Suppressor macrophage (primary cell): ENCODE results near the gene EHMT2.
A peak's percentile ranks its signal among the peaks of the same experiment; 100 is the strongest.

Source experiments
- DNase-seq, 4 experiments: peaks; one replicate each; pipeline ENCODE4 v3.0.0-alpha.2; 2020 to 2022

The EHMT2 gene

DNA sequence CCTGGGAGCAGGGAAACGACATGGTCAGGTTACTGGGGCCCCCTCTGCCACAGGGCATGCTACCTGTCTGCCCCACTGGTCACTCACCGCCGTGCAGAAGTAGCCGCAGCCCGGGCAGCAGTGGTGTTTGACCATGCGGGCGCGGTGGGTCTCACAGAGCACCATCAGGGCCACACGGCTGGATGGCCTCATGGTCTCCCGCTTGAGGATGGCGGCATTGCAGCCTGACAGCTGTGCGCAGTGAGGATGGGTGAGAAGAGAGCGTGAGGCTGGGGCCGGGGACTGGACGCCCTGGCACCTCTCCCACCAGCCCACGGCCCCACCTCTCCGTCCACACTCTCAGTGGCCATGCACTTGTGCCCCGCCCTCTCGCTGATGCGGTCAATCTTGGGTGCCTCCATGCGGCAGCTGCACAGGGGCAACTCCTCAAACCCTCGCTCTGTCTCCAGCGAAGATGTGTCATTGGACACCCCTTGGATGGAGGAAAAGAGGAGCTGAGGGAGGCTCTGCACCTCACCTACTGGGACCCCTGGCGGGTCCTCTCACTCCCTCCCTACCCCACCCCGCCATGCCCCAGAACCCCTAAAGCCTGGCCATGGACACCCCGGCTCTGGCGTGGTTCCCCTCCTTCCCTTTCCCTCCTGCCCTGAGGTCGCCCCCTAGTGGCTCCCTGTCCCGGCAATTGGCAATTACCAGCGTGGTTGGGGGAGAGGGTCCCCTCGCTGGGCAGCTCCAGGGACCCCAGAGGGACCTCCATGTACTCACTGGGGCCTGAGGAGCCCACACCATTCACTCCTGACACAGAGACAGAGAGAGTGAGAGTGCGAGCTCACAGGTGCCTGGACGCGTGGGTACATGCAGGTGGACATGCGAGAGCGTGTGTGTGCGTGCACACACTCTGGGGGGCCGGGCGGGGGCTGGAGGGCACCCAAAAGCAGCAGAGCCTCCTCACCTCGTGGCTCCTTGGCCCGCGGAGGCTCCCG is 8.9 kb downstream of the EHMT2 start:
- peak; percentile 33 to 83 (median 53) for DNase-seq

DNA sequence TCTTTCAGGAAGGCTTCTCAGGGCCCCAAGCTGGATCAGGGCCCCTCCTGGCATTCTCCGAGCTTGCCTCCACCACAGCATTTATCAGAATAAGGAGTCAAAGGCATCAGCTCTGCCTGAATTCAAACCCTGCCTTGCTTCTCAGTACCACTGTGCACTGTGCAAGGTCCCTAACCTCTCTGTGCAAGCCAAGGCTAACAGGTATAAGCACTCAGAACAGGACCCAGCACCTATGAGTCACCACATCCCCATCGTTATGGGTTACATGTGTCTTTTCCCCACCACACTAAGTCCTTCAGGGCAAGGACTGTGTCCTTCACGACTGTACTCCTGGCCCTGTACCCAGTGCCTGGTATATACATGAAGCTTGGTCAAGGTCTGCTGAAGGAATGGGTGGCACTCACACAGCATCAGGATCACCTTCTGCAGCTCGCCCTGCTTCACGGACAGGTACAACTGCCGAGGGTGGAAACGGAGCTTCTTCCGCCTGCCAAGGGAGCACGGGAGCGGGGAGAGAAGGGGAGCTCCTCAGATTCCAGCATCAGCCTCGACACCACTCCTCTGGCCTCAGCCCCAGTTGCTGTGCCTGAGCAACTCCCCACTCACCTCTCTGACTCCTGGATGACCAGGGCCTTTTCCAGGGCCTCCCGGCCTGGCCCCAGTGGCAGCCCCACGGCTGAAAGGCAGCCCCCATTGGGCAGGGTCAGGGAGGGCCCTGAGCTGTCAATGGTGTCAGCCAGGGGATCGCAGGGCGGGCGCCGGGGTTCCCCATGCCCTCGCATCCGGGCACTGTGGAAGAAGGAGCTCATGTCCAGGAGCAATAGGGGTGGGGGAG is 10.1 kb downstream of the EHMT2 start:
- DNase-seq = no peak

DNA sequence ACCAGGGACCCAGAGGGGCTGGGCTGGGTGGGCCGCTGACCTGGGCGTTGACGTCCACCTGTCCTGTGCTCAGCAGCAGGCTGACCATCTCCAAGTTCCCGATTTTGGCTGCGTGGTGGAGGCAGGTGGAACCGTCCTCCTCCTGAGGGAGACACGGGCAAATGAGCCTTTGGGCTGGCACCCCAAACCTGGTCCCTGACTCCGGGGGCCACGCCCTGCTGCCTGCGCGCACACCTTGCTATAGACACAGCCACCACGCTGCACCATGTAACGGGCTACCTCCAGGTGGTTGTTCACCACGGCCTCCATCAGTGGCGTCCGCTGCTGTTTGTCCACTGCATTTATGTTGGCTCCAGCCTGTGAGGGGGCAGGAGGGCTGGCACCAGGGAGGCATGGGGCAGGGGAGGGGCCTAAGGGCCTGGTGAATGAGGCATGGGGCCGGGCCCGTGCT is 10.9 kb downstream of the EHMT2 start:
- DNase-seq = no peak

DNA sequence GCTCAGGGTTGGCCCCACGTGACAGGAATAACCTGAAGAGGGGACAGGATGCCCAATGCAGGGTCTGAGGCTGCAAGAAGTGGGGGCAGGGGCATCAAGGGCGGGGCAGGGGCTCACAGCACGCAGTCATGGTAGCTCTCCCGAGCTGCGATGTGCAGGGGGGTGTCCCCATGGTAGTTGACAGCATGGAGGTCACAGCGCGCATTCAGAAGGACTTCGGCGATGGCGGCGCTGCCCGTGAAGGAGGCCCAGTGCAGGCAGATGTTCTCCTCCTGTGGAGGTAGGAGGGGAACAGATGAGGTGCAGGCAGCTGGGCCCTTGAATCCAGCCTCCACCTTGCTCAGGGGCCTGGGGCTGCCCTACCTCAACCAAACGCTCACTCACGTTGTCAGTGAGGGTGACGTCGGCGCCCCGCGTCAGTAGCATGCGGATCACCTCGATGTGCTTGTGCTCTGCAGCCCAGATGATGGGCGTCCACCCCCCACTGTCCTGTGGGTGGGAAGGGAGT is 12.9 kb downstream of the EHMT2 start:
- DNase-seq = no peak

DNA sequence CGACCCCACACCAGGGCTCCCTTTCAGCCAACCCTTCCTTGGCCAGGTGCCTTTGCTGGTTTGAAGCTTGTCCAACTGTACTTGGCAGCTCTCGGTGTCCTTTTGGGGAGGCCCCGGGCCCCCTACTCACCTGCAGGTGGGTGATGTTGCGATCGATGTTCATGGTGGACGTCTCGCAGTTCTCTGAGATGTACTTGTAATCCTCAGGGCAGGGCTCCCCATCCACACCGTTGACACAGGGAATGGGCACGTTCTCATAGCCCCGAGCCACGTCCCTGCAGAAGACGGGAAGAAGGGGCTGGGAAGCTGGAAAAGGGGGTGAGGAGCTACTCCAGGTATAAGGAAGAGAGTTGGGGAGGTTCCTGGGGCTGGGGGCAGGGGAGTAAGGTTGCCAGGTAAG is 13.8 kb downstream of the EHMT2 start:
- DNase-seq = no peak

DNA sequence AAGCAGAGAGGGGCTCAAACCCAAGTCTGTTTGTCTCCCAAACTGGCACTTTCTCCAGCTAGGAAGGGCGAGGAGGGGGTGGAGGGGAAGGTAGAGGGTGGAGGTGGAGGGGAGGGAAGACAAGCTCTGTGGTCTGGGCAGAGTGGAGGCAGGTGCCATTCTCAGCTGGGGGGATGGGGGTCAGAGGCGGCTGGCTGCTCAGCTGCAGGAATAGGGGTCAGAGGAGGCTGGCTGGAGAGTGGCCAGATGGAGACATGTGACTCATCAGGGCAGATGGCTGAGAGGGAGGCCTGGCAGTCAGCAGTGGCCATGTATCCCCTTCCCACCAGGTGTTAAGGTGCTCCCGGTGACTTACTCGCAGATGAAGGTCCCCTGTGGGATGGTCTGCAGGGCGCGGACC is 15.2 kb downstream of the EHMT2 start:
- no peak for DNase-seq

DNA sequence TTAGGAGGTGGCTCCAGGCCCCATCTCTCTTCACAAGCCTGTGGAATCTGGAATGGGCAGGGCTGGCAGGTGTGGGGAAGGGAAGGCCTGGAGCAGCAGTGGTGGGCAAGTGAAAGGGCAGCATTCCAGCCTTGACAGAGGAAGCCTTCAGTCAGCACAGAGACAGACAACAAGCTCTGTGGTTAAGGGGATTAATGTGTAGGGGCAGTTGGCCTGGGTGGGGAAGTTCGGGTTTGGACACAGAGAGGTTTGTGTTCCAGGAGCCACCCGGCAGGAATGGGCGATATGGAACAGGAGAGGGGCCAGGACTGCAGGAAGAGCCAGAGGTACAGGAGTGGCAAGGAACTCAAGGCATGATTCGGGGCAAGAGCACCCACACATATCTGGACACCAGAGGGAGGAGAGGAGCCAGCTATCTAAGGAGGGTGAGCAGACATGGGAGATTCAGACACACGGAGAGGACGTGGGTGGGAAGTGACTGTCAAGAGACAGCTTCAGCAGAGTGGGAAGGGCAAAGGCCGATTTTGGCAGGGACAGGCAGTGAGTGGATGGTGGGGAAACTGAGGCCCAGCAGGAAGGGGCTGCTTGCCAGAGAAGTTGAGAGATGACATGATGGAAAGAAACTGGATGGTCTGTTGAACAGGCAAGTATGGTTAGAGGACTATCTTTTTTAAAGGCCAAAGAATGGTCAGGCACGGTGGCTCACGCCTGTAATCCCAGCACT is 16.2 kb downstream of the EHMT2 start:
- DNase-seq = no peak

DNA sequence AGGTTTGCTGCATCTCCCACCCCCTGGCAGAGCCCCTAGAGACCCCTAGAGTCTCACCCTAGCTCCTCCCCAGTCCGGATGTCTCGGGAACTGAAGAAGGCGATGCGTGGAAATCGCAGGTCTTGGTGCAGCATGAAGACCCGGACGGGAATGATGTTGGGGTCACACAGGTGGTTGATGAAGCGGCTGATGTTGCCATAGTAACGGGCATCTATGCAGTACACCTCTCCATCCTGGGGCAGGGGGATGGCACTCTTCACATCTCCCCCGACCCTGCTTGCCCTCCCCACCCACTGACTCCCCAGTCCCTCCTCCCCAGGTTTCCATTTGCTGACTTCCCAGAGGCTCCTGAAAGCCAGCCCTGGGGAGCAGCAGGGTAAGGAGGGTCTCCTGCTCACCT is 16.9 kb downstream of the EHMT2 start:
- no peak for DNase-seq

DNA sequence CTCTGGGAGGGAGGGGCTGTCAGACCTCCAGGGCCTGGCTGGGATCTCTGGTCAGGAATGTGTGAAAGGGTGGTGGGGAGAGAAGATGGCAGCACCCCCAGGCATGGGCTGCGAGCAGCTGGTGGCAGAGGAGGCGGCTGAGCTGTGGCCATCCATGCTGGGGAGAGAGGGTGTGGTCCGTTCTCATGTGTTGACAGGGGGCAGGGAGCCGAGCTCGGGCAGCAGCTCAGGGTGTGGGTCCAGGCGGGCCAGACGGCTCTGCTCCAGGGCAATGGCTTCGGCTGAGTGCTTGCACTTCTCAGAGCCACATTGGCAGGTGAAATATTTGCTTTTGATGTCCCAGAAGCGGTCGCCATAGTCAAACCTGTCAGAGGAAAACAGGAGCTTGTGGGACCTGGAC is 17.6 kb downstream of the EHMT2 start:
- no peak for DNase-seq

DNA sequence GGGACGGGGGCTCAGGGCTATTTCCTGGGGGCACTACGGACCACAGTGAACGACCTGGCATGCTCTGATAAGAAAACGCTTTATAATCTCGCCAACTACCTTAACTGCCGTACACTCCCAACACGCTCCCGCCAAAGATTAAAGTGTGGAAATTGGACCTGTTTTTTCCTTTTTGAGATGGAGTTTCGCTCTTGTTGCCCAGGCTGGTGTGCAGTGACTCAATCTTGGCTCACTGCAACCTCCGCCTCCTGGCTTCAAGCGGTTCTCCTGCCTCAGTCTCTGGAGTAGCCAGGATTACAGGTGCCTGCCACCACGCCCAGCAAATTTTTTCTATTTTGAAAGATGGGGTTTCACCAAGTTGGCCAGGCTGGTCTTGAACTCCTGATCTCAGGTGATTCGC is 18.4 kb downstream of the EHMT2 start:
- DNase-seq = no peak

DNA sequence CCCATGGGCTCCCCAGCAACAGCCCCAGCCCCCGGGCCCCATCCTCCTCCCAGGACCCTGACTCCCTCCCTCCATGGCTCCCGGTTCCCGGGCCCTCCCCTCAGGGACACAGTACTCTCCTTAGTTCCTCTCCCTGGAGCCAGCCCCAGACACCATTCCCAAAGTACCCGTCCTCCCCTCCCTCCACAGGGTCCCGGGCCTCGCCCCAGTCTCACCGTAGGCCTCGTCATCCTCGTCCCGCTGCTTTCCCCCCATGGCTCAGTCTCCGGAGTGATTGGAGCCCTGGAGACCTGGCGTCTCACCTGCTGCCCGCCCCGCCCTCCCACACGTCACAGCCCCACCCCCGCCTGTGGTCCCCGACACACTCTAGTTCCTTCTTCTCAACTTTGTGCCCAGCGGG is 18.8 kb downstream of the EHMT2 start, which contains the start of gene SLC44A4:
SLC44A4 (minus strand) TSS at position 272 of the 400 bp plus-strand sequence; CDS start at position 255, 17 bp downstream.
- DNase-seq = no peak

DNA sequence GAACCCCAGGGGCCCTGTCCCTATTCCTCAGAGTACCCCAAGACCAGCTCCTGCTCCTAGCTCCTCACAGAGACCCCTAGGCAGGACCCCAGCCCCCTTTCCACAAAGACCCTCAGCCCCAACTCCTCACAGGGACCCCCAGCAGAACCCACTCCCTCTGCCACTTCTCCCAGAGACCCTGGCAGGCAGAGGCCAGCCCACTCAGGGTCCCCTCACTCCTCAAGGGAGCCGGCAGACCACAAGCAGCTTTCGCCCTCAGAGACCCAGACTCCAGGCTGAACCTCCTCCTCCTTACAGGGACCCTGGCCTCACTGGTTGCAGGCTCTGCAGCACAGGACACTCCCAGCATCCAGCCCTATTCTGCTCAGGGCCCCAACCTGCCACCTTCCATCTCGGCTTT is 19.3 kb downstream of the EHMT2 start:
- no peak for DNase-seq

DNA sequence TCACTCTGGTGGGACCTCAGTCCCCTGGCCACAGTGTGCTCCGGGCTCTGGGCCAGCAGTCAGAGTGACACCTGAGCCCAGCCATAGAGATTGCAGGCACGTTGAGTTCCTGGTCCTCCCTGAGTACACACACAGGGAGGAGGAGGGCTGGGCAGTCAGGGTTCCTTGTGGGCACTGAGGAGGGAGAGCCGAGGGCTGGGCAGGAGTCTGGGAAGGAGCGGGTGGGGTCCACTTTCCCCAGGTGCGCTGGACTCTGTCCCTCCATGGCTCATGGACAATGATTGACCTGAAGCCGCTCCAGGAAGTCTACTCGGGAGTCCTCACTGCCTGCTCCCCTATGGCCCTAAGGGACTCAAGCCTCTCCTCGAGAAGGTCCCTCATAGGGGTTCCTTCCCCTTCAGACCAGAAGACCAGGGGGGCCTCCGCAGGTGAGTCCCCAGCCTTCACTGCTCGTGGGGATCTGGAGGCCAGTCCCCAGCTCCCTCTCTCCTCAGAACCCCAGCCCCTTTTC is 19.8 kb downstream of the EHMT2 start:
- no peak for DNase-seq

DNA sequence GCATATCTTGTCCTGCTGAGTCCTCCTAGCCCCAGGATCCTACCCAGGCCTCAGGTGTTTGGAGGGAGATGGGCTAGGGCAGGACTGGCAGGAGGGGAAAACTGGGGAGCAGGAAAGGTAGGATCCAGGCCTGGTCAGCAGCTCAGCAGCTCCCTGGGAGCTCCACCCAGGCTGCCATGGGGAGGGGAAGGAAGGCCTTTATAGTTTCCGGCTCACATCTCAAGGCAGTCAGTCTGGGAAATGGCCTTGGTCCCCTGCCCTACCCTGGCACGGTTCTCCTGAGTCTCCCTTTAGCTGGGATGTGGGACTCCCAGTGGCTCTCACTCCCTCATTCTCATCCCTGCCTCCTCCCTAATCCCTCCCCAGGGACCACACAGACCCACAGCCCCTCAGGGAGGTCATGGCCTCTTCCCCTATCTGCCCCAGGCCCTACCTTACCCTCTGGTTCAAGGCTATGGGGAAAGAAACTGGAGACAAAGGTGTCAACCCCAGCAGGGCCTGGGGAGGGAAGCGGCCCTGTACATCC is 20.3 kb downstream of the EHMT2 start:
- DNase-seq = no peak

DNA sequence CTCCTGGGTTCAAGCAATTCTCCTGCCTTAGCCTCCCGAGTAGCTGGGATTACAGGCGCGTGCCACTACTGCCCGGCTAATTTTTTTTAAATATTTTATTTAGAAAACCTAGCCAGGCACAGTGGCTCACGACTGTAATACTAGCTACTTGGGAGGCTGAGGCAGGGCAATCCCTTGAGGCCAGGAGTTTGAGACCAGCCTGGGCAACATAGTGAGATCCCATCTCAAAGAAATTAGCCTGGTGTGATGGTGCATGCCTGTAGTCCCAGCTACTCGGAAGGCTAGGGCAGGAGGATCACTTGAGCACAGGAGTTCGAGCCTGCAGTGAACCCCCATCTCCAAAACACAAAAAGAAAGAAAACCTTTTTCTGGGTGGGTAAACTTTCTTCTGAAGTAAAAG is 21.1 kb downstream of the EHMT2 start:
- no peak for DNase-seq

DNA sequence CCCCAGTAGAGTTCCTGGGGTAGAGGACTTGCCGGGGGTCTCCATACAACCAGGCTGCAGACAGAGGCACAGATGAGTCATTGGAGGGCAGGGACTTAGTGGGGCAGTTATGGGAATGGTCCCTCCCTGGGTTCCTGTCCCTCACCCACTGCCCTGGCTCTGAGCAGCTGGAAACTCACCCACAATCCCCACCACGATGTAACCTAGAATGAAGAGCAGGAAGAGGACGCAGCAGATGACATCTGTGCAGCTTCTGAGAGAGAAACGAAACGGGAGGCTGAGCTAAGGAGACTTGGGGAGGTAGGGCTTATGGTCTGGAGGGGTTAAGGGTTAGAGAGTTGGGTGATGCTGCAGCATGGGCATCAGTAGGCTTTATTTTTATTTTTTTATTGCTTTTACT is 21.6 kb downstream of the EHMT2 start:
- no peak for DNase-seq

DNA sequence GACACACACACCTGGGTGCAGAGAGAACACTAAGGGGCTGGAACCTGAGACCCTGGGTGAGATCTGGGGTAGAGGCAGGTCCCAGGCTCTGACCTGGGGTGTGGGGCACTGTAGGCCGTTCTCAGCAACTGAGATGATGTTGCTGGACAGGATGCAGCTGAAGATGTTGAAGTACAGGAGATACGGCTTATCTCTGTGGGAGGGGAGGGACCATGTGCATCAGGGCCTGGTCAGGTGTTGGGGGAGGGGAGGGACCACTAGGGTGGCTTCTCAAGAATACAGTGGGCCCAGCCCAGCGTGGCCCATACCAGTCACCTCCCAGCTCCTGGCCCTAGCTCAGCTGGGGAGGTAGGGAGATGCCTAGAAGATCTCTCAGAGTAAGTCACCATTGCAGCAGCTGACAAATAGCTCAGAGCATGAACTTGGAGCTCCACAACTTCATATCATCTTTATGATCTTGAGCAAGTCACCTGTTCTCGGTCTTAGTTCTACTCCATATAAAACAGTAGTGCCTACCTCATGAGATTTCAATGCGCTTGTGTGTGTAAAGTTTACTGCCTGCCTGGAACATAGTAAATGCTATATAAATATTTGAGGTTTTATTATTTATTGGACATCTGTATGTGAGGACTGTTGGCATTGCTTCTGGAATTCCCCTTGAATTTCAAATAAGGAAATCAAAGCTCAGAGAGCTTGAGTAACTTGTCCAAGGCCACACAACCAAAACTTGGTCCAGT is 22.5 kb downstream of the EHMT2 start:
- DNase-seq = no peak

DNA sequence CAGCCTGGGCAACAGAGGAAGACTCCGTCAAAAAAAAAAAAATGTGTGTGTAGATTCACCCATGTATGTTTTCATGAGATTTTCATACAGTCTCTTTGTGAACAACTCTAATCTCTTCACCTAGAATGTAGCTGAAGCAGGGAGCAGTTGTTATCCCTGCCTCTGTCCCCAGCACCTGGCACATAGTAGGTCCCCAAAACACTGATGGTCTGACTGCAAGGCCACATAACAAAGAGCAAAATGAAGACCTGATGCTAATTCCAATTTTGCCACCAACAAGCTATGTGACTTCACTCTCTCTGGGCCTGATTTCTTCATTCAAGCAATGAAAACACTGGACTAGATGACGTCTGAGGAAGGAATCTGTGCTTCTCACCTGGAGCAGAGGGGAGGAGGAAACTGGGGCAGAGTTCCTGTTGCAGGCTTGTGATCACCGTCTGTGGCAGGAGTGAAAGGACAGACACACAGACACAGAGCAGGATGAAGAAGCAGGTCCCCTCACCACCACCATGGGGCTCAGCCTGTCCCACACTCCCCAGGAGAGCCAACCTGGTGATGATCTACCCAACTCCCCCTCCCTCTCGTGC is 23.3 kb downstream of the EHMT2 start:
- no peak for DNase-seq

DNA sequence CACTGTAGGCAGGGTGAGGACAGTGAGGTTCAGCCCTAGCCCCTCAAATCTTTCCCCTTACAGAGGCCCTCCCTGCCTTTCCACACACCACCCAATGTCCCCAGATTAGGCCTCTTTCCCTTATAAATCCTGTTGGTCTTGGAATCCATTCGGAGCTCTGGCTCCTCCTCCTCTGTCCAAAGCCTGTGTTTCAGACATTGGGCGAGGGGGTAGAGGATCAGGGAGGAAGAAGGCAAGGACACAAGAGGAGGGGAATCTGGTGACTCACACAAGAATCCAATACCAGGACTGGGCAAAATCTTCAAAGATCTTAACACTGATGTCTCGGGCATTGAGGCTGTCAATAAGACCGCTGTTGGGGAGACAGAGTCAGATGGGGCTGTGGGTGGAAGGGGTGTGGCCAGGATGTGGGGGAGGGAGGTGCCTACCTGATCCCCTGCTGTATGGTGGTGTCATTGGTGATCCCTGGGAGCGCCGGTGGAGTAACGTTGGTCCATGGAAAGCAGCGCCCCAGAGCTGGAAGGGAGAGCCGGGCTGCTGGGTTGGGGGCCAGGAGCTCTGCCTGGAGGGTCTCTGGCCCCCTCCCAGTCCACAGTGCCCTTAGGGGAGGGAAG is 26.3 kb downstream of the EHMT2 start:
- no peak for DNase-seq

DNA sequence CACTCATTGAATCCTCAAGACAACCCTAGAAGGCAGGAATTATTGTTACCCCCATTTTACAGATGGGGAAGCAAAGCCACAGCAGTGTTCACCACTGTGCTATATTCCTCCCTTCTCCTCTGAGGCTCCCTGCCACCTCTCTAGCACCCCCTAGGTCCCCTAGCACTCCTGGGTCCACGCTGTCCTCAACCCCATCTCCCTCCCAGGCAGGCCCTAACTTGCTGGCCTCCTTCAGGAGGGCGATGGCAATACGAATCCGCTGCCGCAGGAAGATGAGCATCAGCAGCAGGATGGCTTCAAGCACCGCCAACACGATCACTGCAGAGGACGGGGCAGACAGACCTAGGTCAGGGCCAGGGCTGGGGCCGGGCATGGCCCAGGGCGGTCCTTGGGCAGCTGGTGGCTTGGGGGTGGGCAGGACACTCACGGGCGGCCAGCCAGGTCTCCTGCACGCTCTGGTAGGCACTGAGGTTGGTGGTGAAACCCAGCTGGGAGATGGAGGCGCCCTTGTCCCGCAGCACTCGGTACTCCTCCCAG is 27.0 kb downstream of the EHMT2 start:
- no peak for DNase-seq
